Vagina (tissue), 2 donors: ENCODE results near the gene USP46. TPM values are rescaled to one million over a fixed set of nuclear protein-coding genes. Genes with fewer than 3 reads are reported as not detected.

Experiments used
- DNase-seq, 2 donors: peaks; one replicate each; pipeline ENCODE4 v3.0.0-alpha.2; 2017; ENCODE audit errors: extremely low spot score in 2 of 2
- H3K27ac ChIP-seq: fragments of 200-600 bp; sonication (generic); one replicate; pipeline ENCODE4 v1.5.1; 2019
- H3K27me3 ChIP-seq: fragments of 200-600 bp; sonication (generic); one replicate; pipeline ENCODE4 v1.5.1; 2019
- H3K36me3 ChIP-seq, 2 donors: fragments of 200-600 bp; sonication (generic); one replicate each; pipeline ENCODE4 v1.5.1; 2017 to 2019
- H3K4me1 ChIP-seq: fragments of 200-600 bp; sonication (generic); one replicate; pipeline ENCODE4 v1.5.1; 2019
- H3K4me3 ChIP-seq, 2 donors: fragments of 200-600 bp; sonication (generic); 1 replicate in 1 of 2; 2 replicates in 1 of 2; pipeline ENCODE4 v1.5.1; 2016 to 2019
- H3K9me3 ChIP-seq: fragments of 200-600 bp; sonication (generic); one replicate; pipeline ENCODE4 v1.5.1; 2019
- CTCF ChIP-seq, 3 experiments: fragments of 450-650 bp in 2 of 3; fragments of 200-600 bp in 1 of 3; sonication (generic) in 1 of 3; IDR thresholded peaks; one replicate each; pipeline ENCODE4 v1.5.1; 2017 to 2019; ENCODE audit warnings: antibody characterized with exemption in 3 of 3, mild to moderate bottlenecking in 2 of 3, moderate library complexity in 2 of 3
- POLR2A ChIP-seq, 2 donors: fragments of 450-650 bp; IDR thresholded peaks; one replicate each; pipeline ENCODE4 v1.6.1; 2017; ENCODE audit warnings: antibody characterized with exemption in 2 of 2, mild to moderate bottlenecking in 2 of 2, moderate library complexity in 2 of 2
- POLR2AphosphoS5 ChIP-seq, 2 donors: sonication (generic); formaldehyde crosslinking; IDR thresholded peaks; one replicate each; pipeline ENCODE4 v1.9.0; 2017; ENCODE audit warnings: antibody characterized with exemption in 2 of 2, mild to moderate bottlenecking in 2 of 2, low read depth in 1 of 2; ENCODE audit not compliant: insufficient read depth in 1 of 2
- intact Hi-C: fragments of 100-400 bp; cut with DNase I; formaldehyde crosslinking; loops from one replicate; pipeline ENCODE4 v1.15.1; 2023
- total RNA-seq: library from RNA; depleted of rRNA; stranded (reverse); fragments of >200 nt; gene quantifications from one replicate; pipeline ENCODE4 v1.2.3, GENCODE V29; 2016

The USP46 gene
- total RNA-seq, 1 donor from 2014 or later: 10.6 TPM

- no peak for DNase-seq
- no peaks in the 10 kb centered on the region for H3K27me3 ChIP-seq
Measured at GRCh38 chr4:52643785-52644244, 15.3 kb downstream of the USP46 start.

GRCh38 chr4:52643190-52643589 is 15.9 kb downstream of the USP46 start:
- intact Hi-C loops: no loop called here
- TF ChIP-seq POLR2A (IDR thresholded peaks at IDR 0.05) (no peak), CTCF (IDR thresholded peaks at IDR 0.05) (no peak), POLR2AphosphoS5 (IDR thresholded peaks at IDR 0.05; ENCODE audit: insufficient read depth in 1 of 2, low read depth in 1 of 2) (no peak)
- no peaks in the 10 kb centered on the region for H3K27me3 ChIP-seq
- H3K4me1 ChIP-seq: peaks cover 59% of the 10 kb centered on the region
- no peaks in the 10 kb centered on the region for H3K9me3 ChIP-seq
- no peak overlapping the region for H3K4me3 ChIP-seq
- H3K36me3 ChIP-seq: no peaks in the 10 kb centered on the region
- no peak for DNase-seq
- no peak overlapping the region for H3K27ac ChIP-seq

More at GRCh38 chr4:52643785-52644244, 15.3 kb downstream of the USP46 start:
- Histone ChIP-seq H3K27ac (no peak overlapping the region), H3K36me3 (no peaks in the 10 kb centered on the region), H3K4me3 (no peak overlapping the region), H3K4me1 (peaks cover 65% of the 10 kb centered on the region), H3K9me3 (no peaks in the 10 kb centered on the region)
- intact Hi-C loops: no loop called here
- TF ChIP-seq POLR2AphosphoS5 (IDR thresholded peaks at IDR 0.05; ENCODE audit: insufficient read depth in 1 of 2, low read depth in 1 of 2) (no peak), POLR2A (IDR thresholded peaks at IDR 0.05) (no peak), CTCF (IDR thresholded peaks at IDR 0.05) (no peak)

DNA sequence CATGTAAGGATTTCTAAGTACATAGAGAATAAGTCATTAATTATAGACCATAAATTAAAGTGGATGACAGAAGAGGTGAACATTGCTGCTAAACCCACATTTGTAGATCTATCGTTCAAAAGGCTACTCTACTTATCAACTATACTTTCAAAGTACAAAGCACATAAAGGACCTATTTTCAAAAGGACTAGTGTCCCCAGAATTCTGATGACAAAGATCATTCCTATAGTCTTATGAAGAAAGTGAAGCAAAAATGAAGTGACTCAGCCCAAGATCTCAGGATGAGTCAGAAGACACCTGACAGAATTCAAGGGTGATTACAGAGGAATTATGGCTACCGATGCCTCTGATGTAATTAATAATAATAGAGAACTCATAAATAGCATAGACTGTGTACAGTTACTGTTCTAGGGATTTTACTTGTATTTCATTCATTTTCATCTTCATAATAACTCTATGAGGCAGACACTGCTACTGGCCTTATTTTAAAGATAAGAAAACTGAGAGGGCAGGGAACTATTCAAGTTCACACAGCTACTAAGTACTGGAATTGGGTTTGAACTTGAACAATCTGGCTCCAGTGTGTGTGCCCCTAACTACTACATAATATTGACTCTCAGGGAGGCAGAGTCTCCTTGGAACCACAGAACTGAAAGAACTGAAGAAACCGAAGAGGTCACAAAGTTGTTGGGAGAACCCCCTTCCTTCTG is 17.1 kb downstream of the USP46 start:
- no peak for DNase-seq
- Histone ChIP-seq H3K36me3 (no peaks in the 10 kb centered on the region), H3K4me1 (peaks cover 54% of the 10 kb centered on the region), H3K9me3 (no peaks in the 10 kb centered on the region), H3K27me3 (no peaks in the 10 kb centered on the region), H3K27ac (peak overlapping the region; percentile 21), H3K4me3 (no peak overlapping the region)
- peak in 1 of 2 donors; percentile 75 for TF ChIP-seq POLR2AphosphoS5 (IDR thresholded peaks at IDR 0.05; ENCODE audit: insufficient read depth in 1 of 2, low read depth in 1 of 2)
- no peak for TF ChIP-seq CTCF (IDR thresholded peaks at IDR 0.05)
- TF ChIP-seq POLR2A (IDR thresholded peaks at IDR 0.05): no peak
- intact Hi-C loops: no loop called here

DNA sequence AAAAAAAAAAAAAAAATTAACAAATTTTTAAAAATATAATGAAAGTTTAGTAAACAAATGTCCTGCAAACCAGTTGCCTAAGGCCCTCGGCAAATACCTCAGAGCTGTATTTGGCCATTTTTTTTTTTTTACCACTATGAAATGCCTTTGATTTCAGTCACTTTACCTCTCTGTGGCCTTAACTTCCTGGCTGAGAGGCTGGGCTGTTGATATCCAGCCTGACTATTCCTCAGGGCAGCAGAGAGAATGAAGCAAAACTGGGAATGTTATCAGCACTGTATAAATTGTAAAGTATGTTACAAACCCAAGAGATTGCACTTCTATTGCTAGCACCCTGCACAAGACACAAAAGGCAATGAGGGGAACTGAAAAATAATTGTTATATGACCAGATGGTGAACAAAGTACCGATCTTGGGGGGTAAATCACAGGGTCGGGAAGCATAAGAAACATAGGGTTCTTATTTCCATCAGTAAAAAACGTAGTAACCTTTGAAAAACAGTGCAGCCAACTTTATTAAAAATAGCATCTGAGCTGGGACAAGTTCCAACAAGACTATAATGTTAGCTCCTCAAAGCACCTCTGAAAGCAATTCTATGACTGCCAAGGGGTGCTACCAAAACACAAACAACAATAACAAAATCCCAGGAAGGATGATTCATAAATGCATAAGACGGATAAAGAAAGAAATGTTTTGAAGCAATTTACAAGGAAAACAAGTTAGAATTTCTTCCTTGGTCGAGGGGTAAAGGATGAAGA is 18.1 kb downstream of the USP46 start:
- H3K4me3 ChIP-seq: no peak overlapping the region
- no peaks in the 10 kb centered on the region for H3K27me3 ChIP-seq
- H3K4me1 ChIP-seq: peaks cover 46% of the 10 kb centered on the region
- no peaks in the 10 kb centered on the region for H3K36me3 ChIP-seq
- intact Hi-C loops: no loop called here
- no peak for TF ChIP-seq POLR2AphosphoS5 (IDR thresholded peaks at IDR 0.05; ENCODE audit: insufficient read depth in 1 of 2, low read depth in 1 of 2)
- no peak for TF ChIP-seq POLR2A (IDR thresholded peaks at IDR 0.05)
- TF ChIP-seq CTCF (IDR thresholded peaks at IDR 0.05): no peak
- no peaks in the 10 kb centered on the region for H3K9me3 ChIP-seq
- DNase-seq: no peak
- H3K27ac ChIP-seq: peak overlapping the region; percentile 21

DNA sequence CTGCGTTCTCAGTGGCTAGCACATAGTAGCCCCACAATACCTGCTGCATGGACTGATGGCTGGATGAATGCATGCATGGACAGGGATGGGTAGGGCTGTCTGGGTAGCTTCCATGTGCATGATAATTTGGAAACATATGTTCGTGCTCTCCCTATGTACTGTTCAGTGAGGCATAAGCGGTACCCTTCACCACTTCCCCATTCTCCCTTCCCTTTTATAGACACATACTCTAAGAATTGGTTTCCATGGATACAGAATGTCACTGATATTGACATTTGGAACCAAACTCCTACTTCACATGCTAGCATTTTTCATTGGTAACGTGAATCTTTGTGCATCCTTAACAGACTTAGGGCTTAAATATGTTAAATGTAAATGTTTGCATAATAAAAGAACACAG is 20.4 kb downstream of the USP46 start:
- H3K4me1 ChIP-seq: peaks cover 37% of the 10 kb centered on the region
- H3K4me3 ChIP-seq: no peak overlapping the region
- H3K27ac ChIP-seq: no peak overlapping the region
- no peak for TF ChIP-seq CTCF (IDR thresholded peaks at IDR 0.05)
- no peak for TF ChIP-seq POLR2A (IDR thresholded peaks at IDR 0.05)
- no peak for TF ChIP-seq POLR2AphosphoS5 (IDR thresholded peaks at IDR 0.05; ENCODE audit: insufficient read depth in 1 of 2, low read depth in 1 of 2)
- intact Hi-C loops: no loop called here
- no peaks in the 10 kb centered on the region for H3K27me3 ChIP-seq
- H3K36me3 ChIP-seq: no peaks in the 10 kb centered on the region
- no peaks in the 10 kb centered on the region for H3K9me3 ChIP-seq
- no peak for DNase-seq
